Measurements from ENCODE around the gene ZSCAN20.

The ZSCAN20 gene

GRCh38 chr1:33433509-33434362 is 38.7 kb upstream of the ZSCAN20 start:
- 0 out of 2 replicates have a peak, but pooled peaks have one; percentile 58 for TF ChIP-seq ZC3H10 (CRISPR knock-in tag; IDR thresholded peaks at IDR 0.05)
- peak; percentile 88; the same call in 1 of the 2 replicates for TF ChIP-seq PATZ1 (CRISPR knock-in tag; IDR thresholded peaks at IDR 0.05; ENCODE audit: borderline replicate concordance)
- TF ChIP-seq PPARA (CRISPR knock-in tag; IDR thresholded peaks at IDR 0.05; ENCODE audit: borderline replicate concordance): no peak
- no peak for TF ChIP-seq CSRNP3 (CRISPR knock-in tag; IDR thresholded peaks at IDR 0.05)
- 0 out of 2 replicates have a peak, but pooled peaks have one; percentile 19 for TF ChIP-seq ZFP3 (CRISPR knock-in tag; IDR thresholded peaks at IDR 0.05)
- TF ChIP-seq BACH2 (CRISPR knock-in tag; IDR thresholded peaks at IDR 0.05; ENCODE audit: borderline replicate concordance): no peak
- no peak for TF ChIP-seq TCF4 (CRISPR knock-in tag; IDR thresholded peaks at IDR 0.05; ENCODE audit: borderline replicate concordance)
- peak; percentile 48; the same call in 1 of the 2 replicates for TF ChIP-seq TOX (CRISPR knock-in tag; IDR thresholded peaks at IDR 0.05; ENCODE audit: borderline replicate concordance)
- no peak for TF ChIP-seq SNAI2 (CRISPR knock-in tag; IDR thresholded peaks at IDR 0.05)
- TF ChIP-seq OSR1 (CRISPR knock-in tag; IDR thresholded peaks at IDR 0.05): peak; percentile 93
- no peak for TF ChIP-seq POU6F1 (CRISPR knock-in tag; IDR thresholded peaks at IDR 0.05; ENCODE audit: borderline replicate concordance, low read depth)
- no peak for TF ChIP-seq ZNF565 (CRISPR knock-in tag; conservative IDR thresholded peaks at IDR 0.05; ENCODE audit: low read depth)
- no peak for TF ChIP-seq ZFP30 (CRISPR knock-in tag; IDR thresholded peaks at IDR 0.05)
- TF ChIP-seq ZNF8 (CRISPR knock-in tag; IDR thresholded peaks at IDR 0.05): no peak
- no peak for TF ChIP-seq ESRRG (CRISPR knock-in tag; IDR thresholded peaks at IDR 0.05)
- TF ChIP-seq ISL1 (CRISPR knock-in tag; IDR thresholded peaks at IDR 0.05): peak; percentile 69
- no peak for TF ChIP-seq ARNTL (CRISPR knock-in tag; IDR thresholded peaks at IDR 0.05; ENCODE audit: borderline replicate concordance, low read depth)
- TF ChIP-seq RARB (CRISPR knock-in tag; IDR thresholded peaks at IDR 0.05): no peak
- no peak for TF ChIP-seq CSDC2 (CRISPR knock-in tag; IDR thresholded peaks at IDR 0.05)
- no peak for TF ChIP-seq GLIS3 (CRISPR knock-in tag; IDR thresholded peaks at IDR 0.05)
- no peak for TF ChIP-seq CREB5 (CRISPR knock-in tag; IDR thresholded peaks at IDR 0.05; ENCODE audit: low read depth)
- TF ChIP-seq TSHZ2 (CRISPR knock-in tag; IDR thresholded peaks at IDR 0.05): no peak
- no peak for TF ChIP-seq ZNF70 (CRISPR knock-in tag; IDR thresholded peaks at IDR 0.05)
- ATAC-seq: peak; percentile 54

- no peak for TF ChIP-seq POU6F1 (CRISPR knock-in tag; IDR thresholded peaks at IDR 0.05; ENCODE audit: borderline replicate concordance, low read depth)
- no peak for TF ChIP-seq RARB (CRISPR knock-in tag; IDR thresholded peaks at IDR 0.05)
- TF ChIP-seq ISL1 (CRISPR knock-in tag; IDR thresholded peaks at IDR 0.05): no peak
- no peak for TF ChIP-seq ZC3H10 (CRISPR knock-in tag; IDR thresholded peaks at IDR 0.05)
- no peak for ATAC-seq
Measured at GRCh38 chr1:33434363-33434750, 38.1 kb upstream of the ZSCAN20 start.

All from SK-N-SH treated with all-trans-retinoic acid at 6 μM for 48 hours (cell line).